K562 (cell line): ENCODE results near the gene KIAA0513. TPM values are rescaled to one million over a fixed set of nuclear protein-coding genes. Genes with fewer than 3 reads are reported as not detected.

Source experiments
- ARID4B ChIP-seq: sonication (generic); formaldehyde crosslinking; IDR thresholded peaks from 2 replicates; pipeline ENCODE4 v1.8.0; 2022; ENCODE audit warnings: mild to moderate bottlenecking, missing genetic modification reagents
- GTF2B ChIP-seq: IDR thresholded peaks from 2 replicates; pipeline ENCODE4 v1.6.1; 2011; ENCODE audit not compliant: insufficient read length; ENCODE audit errors: extremely low read depth
- HDAC1 ChIP-seq, 2 experiments: fragments of 450-650 bp; IDR thresholded peaks; 2 replicates each; pipeline ENCODE4 v1.6.1; 2016 to 2017; ENCODE audit warnings: inconsistent platforms in 1 of 2, mild to moderate bottlenecking in 1 of 2, moderate library complexity in 1 of 2
- KAT2B ChIP-seq: IDR thresholded peaks from one replicate; pipeline ENCODE4 v1.6.1; 2012; ENCODE audit warnings: low read depth, mild to moderate bottlenecking, control low read depth, inconsistent platforms, low read length, moderate library complexity
- KLF10 ChIP-seq: fragments of 250-450 bp; sonication (Bioruptor Pico); IDR thresholded peaks from 2 replicates; pipeline ENCODE4 v1.6.1; 2021; ENCODE audit warnings: matching md5 sums
- MNT ChIP-seq, 2 experiments: fragments of 450-650 bp; conservative IDR thresholded peaks; 2 replicates each; pipeline ENCODE4 v1.6.1; 2017; ENCODE audit warnings: mild to moderate bottlenecking in 2 of 2, moderate library complexity in 2 of 2
- NFIC ChIP-seq: fragments of 450-650 bp; IDR thresholded peaks from 2 replicates; pipeline ENCODE4 v1.6.1; 2017; ENCODE audit warnings: mild to moderate bottlenecking, inconsistent platforms
- SMARCA5 ChIP-seq: fragments of 450-650 bp; IDR thresholded peaks from 2 replicates; pipeline ENCODE4 v1.6.1; 2016
- ZNF217 ChIP-seq: sonication (generic); formaldehyde crosslinking; IDR thresholded peaks from 2 replicates; pipeline ENCODE4 v1.8.0; 2022; ENCODE audit warnings: mild to moderate bottlenecking, missing genetic modification reagents
- ZNF318 ChIP-seq, 2 experiments: fragments of 450-650 bp; IDR thresholded peaks; 2 replicates each; pipeline ENCODE4 v1.6.1; 2016; ENCODE audit warnings: mild to moderate bottlenecking in 2 of 2, borderline replicate concordance in 1 of 2, low read depth in 1 of 2, moderate library complexity in 1 of 2
- ZNF384 ChIP-seq: IDR thresholded peaks from 2 replicates; pipeline ENCODE4 v1.6.1; 2012; ENCODE audit warnings: low read depth, low read length, improper control_type of control experiment
- ZNF655 ChIP-seq: fragments of 250-450 bp; sonication (Bioruptor Pico); IDR thresholded peaks from 2 replicates; pipeline ENCODE4 v1.5.0; 2021
- polyA plus RNA-seq, 8 experiments: library from polyadenylated mRNA; depleted of rRNA in 4 of 8; stranded (reverse) in 5 of 8; unstranded in 3 of 8; fragments of >200 nt; fragmentation: Nextera tagmentation in 2 of 8; fragmentation: Illumina TruSeq in 1 of 8; extraction: Ambion mirVana in 2 of 8; extraction: Trizol in 1 of 8; gene quantifications; 2 replicates each; pipeline versions ENCODE4 v1.2.1 to v1.2.3, GENCODE V29; 2011 to 2014; ENCODE audit warnings: inconsistent platforms in 1 of 8, missing spikeins in 1 of 8
- total RNA-seq, 7 experiments: library from RNA; depleted of rRNA in 6 of 7; stranded (reverse); fragments of >200 nt in 6 of 7; fragmentation: Illumina TruSeq in 2 of 7; extraction: Trizol in 2 of 7; gene quantifications; 2 replicates each; pipeline versions ENCODE4 v1.2.1 to v1.2.3, GENCODE V29; 2011 to 2021; ENCODE audit warnings: low replicate concordance in 1 of 7

KIAA0513 gene
- total and polyA plus RNA-seq, 9 of the 15 experiments (the other 6 are each of a cell fraction or from before 2014, with no cell fraction given), result 0.18 to 13.7 (median 10.2) TPM

- TF ChIP-seq ZNF318 (IDR thresholded peaks at IDR 0.05; ENCODE audit: borderline replicate concordance in 1 of 2, low read depth in 1 of 2) (no peak), NFIC (no peak), MNT (conservative IDR thresholded peaks at IDR 0.05) (no peak), KAT2B (no peak), GTF2B (no peak), ARID4B (CRISPR knock-in tag) (no peak), KLF10 (CRISPR knock-in tag) (no peak), HDAC1 (IDR thresholded peaks at IDR 0.05) (no peak), ZNF217 (CRISPR knock-in tag) (no peak), ZNF384 (no peak), SMARCA5 (no peak), ZNF655 (CRISPR knock-in tag) (no peak)
Observed at GRCh38 chr16:85040685-85041084, 13.1 kb downstream of the KIAA0513 start (continued).
